ENCODE results near the gene RACK1. TPM values are rescaled to one million over a fixed set of nuclear protein-coding genes. Genes with fewer than 3 reads are reported as not detected.
A peak's percentile ranks its signal among the peaks of the same experiment; 100 is the strongest.

RACK1 gene
- total and polyA plus RNA-seq, 2 donors from 2014 or later = 1,240 to 1,699 TPM

DNA sequence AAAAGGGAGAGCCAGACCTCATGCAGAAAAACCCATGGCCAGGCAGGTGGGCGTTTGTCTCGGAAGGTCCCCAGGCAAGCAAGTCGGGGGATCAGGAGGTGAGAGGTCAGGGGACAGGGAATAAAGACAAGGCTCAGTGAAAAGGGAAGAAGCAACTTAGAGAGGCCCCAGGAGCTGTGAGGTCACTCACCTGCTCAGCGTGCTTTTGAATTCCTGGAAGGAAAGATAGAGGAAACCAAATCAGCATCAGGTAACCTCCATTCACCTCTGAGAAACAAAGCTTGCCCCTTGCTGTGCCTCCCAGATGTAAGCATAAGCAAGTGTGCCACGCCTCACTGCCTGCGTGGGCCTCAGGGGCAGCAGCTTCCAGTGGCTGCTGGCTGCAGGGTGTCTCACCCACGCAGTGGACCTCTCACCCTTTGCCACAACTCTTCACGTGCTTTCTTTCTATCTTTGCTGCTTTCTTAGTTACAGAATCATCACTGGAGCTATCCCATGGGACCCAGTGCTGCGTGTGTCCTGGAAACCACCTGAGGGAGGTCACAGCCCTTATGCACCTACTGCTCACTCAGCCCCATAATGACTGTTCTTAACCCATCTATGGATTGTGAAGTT lies 44.7 kb downstream of the RACK1 start:
- H3K27me3 ChIP-seq (ENCODE audit: control insufficient read depth, insufficient read depth, low read length) = peaks cover 7% of the 10 kb centered on the region
- DNase-seq (peak in 1 of 5 donors; percentile 33), FAIRE-seq (no peak)
- no peaks in the 10 kb centered on the region for H3K9me3 ChIP-seq (ENCODE audit: control insufficient read depth in 2 of 3, insufficient read depth in 1 of 3, low read length in 3 of 3)
- intact Hi-C loops (cut with DNase I) = no loop called here
- no peaks in the 10 kb centered on the region for H3K36me3 ChIP-seq (ENCODE audit: control insufficient read depth in 2 of 3, insufficient read depth in 3 of 3, low read length in 3 of 3)
- no peak overlapping the region for H3K27ac ChIP-seq (ENCODE audit: low read depth in 2 of 2, low read length in 2 of 2)
- TF ChIP-seq, protein P1, sequence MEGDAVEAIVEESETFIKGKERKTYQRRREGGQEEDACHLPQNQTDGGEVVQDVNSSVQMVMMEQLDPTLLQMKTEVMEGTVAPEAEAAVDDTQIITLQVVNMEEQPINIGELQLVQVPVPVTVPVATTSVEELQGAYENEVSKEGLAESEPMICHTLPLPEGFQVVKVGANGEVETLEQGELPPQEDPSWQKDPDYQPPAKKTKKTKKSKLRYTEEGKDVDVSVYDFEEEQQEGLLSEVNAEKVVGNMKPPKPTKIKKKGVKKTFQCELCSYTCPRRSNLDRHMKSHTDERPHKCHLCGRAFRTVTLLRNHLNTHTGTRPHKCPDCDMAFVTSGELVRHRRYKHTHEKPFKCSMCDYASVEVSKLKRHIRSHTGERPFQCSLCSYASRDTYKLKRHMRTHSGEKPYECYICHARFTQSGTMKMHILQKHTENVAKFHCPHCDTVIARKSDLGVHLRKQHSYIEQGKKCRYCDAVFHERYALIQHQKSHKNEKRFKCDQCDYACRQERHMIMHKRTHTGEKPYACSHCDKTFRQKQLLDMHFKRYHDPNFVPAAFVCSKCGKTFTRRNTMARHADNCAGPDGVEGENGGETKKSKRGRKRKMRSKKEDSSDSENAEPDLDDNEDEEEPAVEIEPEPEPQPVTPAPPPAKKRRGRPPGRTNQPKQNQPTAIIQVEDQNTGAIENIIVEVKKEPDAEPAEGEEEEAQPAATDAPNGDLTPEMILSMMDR (IDR thresholded peaks at IDR 0.05; ENCODE audit: borderline replicate concordance, extremely low read depth, insufficient read depth) = no peak
- H3K9ac ChIP-seq (ENCODE audit: low read length in 3 of 3) = no peak overlapping the region
- no peak overlapping the region for H3K4me3 ChIP-seq (ENCODE audit: low read length in 3 of 3)
- no peaks in the 10 kb centered on the region for H3K4me1 ChIP-seq (ENCODE audit: control insufficient read depth in 2 of 3, insufficient read depth in 2 of 3, low read depth in 1 of 3, low read length in 3 of 3)

DNA sequence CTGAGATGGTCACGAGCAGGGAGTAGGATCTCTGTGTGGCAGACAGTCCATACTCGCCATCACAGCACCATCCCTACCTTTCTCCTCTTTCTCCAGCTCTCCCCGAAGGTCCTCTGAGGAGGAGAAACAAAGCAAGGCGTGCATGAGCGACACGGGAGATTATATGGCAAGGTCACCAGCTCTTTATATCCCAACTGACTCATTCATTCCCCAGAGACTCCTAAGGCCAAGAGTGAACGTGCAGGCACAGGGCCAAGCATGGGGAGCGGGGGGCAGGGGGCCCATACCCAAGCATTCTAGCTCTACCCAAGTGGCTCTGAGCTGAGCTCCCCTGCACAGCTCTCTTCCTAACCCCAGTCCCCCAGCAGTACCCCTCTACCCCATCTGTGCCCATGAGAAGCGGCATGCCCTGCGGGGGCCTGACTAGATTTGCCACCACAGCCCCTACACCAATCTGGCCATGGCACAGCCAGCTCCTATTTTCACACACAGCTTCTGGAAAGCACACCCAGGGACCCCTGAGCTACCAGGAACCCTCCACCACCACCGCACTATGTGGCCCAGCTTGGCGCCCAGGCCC lies 45.5 kb downstream of the RACK1 start:
- Histone ChIP-seq H3K4me1 (ENCODE audit: control insufficient read depth in 2 of 3, insufficient read depth in 2 of 3, low read depth in 1 of 3, low read length in 3 of 3) (no peaks in the 10 kb centered on the region), H3K9me3 (ENCODE audit: control insufficient read depth in 2 of 3, insufficient read depth in 1 of 3, low read length in 3 of 3) (no peaks in the 10 kb centered on the region), H3K27ac (ENCODE audit: low read depth in 2 of 2, low read length in 2 of 2) (no peak overlapping the region), H3K27me3 (ENCODE audit: control insufficient read depth, insufficient read depth, low read length) (peaks cover 2% of the 10 kb centered on the region), H3K36me3 (ENCODE audit: control insufficient read depth in 2 of 3, insufficient read depth in 3 of 3, low read length in 3 of 3) (no peaks in the 10 kb centered on the region), H3K4me3 (ENCODE audit: low read length in 3 of 3) (no peak overlapping the region), H3K9ac (ENCODE audit: low read length in 3 of 3) (no peak overlapping the region)
- TF ChIP-seq, protein P1 (IDR thresholded peaks at IDR 0.05; ENCODE audit: borderline replicate concordance, extremely low read depth, insufficient read depth) = no peak
- DNase-seq (no peak), FAIRE-seq (no peak)
- intact Hi-C loops (cut with DNase I) = no loop called here

DNA sequence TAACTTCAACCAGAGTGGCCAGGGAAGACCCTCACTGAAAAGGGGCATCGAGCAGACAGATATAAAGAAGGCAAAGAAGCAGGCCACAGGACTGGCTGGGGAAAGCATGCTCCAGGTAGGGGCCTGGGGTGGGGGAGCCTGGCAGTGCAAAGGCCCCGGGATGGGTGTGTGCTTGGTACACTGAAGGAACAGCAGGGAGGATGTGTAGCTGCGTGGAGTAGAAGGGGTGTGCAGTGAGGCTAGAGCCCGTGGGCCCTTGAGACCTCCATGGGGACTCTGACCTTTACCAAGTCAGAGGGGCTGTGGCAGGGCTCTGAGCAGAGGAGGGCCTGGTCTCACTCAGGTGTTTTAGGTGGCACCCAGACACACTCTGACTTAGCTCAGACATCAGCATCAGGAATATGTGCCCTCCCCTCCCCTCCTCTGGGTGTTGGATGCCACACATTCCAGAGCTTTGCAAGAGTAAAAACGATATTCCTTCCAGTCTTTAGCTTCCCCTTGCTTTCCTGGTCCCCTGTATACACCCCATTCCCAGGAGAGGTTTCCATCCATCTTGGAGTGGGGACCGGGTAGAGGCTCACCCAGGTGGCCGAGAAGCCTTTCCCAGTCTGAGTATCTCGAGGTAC lies 46.3 kb downstream of the RACK1 start:
- Histone ChIP-seq H3K27me3 (ENCODE audit: control insufficient read depth, insufficient read depth, low read length) (no peaks in the 10 kb centered on the region), H3K27ac (ENCODE audit: low read depth in 2 of 2, low read length in 2 of 2) (no peak overlapping the region), H3K9ac (ENCODE audit: low read length in 3 of 3) (no peak overlapping the region), H3K36me3 (ENCODE audit: control insufficient read depth in 2 of 3, insufficient read depth in 3 of 3, low read length in 3 of 3) (no peaks in the 10 kb centered on the region), H3K4me1 (ENCODE audit: control insufficient read depth in 2 of 3, insufficient read depth in 2 of 3, low read depth in 1 of 3, low read length in 3 of 3) (peaks cover 0 to 4% (median 4%) of the 10 kb centered on the region in 3 donors), H3K9me3 (ENCODE audit: control insufficient read depth in 2 of 3, insufficient read depth in 1 of 3, low read length in 3 of 3) (no peaks in the 10 kb centered on the region), H3K4me3 (ENCODE audit: low read length in 3 of 3) (no peak overlapping the region)
- TF ChIP-seq, protein P1 (IDR thresholded peaks at IDR 0.05; ENCODE audit: borderline replicate concordance, extremely low read depth, insufficient read depth) = no peak
- FAIRE-seq = no peak
- no peak for DNase-seq
- intact Hi-C loops (cut with DNase I) = no loop called here
